D721Med (cell line): Measurements from ENCODE around the gene SLC38A3.

ENCODE experiments used
- DNase-seq: peaks from one replicate; pipeline ENCODE4 v3.0.0; 2011; ENCODE audit warnings: low spot score; ENCODE audit not compliant: insufficient read length
- FAIRE-seq: peaks from 2 replicates; lab custom pipeline; 2011; peaks lifted over from hg19 to GRCh38; lab: Jason Lieb, UNC
- CTCF ChIP-seq: IDR thresholded peaks from 2 replicates; pipeline ENCODE4 v1.5.1; 2012; ENCODE audit warnings: mild to moderate bottlenecking, control low read depth; ENCODE audit not compliant: insufficient read depth; ENCODE audit errors: missing control alignments

The SLC38A3 gene

GRCh38 chr3:50204804-50205412, at the start of gene SLC38A3:
Gene SLC38A3 (plus strand): TSS chr3:50205271. CDS start chr3:50214200, 8,929 bp downstream.
- no peak for FAIRE-seq
- peak; percentile 96 for DNase-seq

GRCh38 chr3:50155491-50155878, 49.6 kb upstream of the SLC38A3 start:
- TF ChIP-seq CTCF: no peak
- DNase-seq (no peak), FAIRE-seq (no peak)

More at GRCh38 chr3:50204804-50205412, at the start of gene SLC38A3:
- TF ChIP-seq CTCF: no peak

- TF ChIP-seq CTCF: no peak
- DNase-seq (no peak), FAIRE-seq (no peak)
Observed at GRCh38 chr3:50155891-50156290, 49.2 kb upstream of the SLC38A3 start.

- no peak for FAIRE-seq
- no peak for TF ChIP-seq CTCF
- no peak for DNase-seq
Observed at GRCh38 chr3:50156549-50157493, 48.2 kb upstream of the SLC38A3 start.

GRCh38 chr3:50157827-50158529, 47.1 kb upstream of the SLC38A3 start:
- no peak for FAIRE-seq
- no peak for DNase-seq
- TF ChIP-seq CTCF: no peak

GRCh38 chr3:50158530-50159146, 46.4 kb upstream of the SLC38A3 start:
- no peak for DNase-seq
- no peak for FAIRE-seq
- TF ChIP-seq CTCF: no peak
